GM12878 (cell line): ENCODE results near the gene C11orf58. TPM values are rescaled to one million over a fixed set of nuclear protein-coding genes. Genes with fewer than 3 reads are reported as not detected.

Experiments used
- ATAC-seq: fragments of 200-7000 bp; cut with Tn5 transposase; 3 replicates; pipeline ENCODE4 v1.9.1; 2020; ENCODE audit warnings: mild to moderate bottlenecking, moderate library complexity
- BruUV-seq: library from RNA; stranded (reverse); fragments of 400-500 nt; replicated peaks from 2 replicates; lab custom pipeline; 2021; lab: Mats Ljungman, UMichigan
- CTCF ChIA-PET: fragments of 300-600 bp; sonication (Branson Sonifier 250); formaldehyde crosslinking; extraction: SDS; loops from one replicate; lab custom pipeline; 2021; ENCODE audit warnings: inconsistent platforms; lab: Yijun Ruan, JAX
- POLR2A ChIA-PET: fragments of 350-600 bp; formaldehyde crosslinking; extraction: SDS; loops from one replicate; lab custom pipeline; 2021; ENCODE audit warnings: inconsistent platforms; lab: Charles Lee
- RAD21 ChIA-PET: fragments of 300-600 bp; sonication (Branson Sonifier 250); formaldehyde crosslinking; loops from one replicate; lab custom pipeline; 2023; ENCODE audit warnings: antibody characterized with exemption; ENCODE audit not compliant: unreplicated experiment; lab: Charles Lee
- SMC1A ChIA-PET: fragments of 300-600 bp; sonication (Branson Sonifier 250); formaldehyde crosslinking; loops from one replicate; lab custom pipeline; 2023; ENCODE audit not compliant: unreplicated experiment, uncharacterized antibody; lab: Charles Lee
- DNase-seq: peaks from one replicate; pipeline ENCODE4 v3.0.0-alpha.2; 2011; ENCODE audit warnings: low read depth, low spot score
- FAIRE-seq: peaks from 3 replicates; lab custom pipeline; 2011; peaks lifted over from hg19 to GRCh38; lab: Jason Lieb, UNC
- H2AFZ ChIP-seq: 2 replicates; pipeline ENCODE4 v1.6.0; 2011; ENCODE audit warnings: low read depth, low read length, control low read depth; ENCODE audit not compliant: control insufficient read depth
- H3K27ac ChIP-seq: 2 replicates; pipeline ENCODE4 v1.5.1; 2011; ENCODE audit warnings: control low read depth; ENCODE audit not compliant: control insufficient read depth, insufficient read depth
- H3K27me3 ChIP-seq, 2 experiments: replicated peaks in 1 of 2; 2 replicates each; pipeline versions ENCODE4 v1.6.0 to v1.6.1; 2011; ENCODE audit warnings: low read length in 1 of 2; ENCODE audit not compliant: control insufficient read depth in 2 of 2, insufficient read depth in 2 of 2
- H3K36me3 ChIP-seq, 2 experiments: 2 replicates each; pipeline ENCODE4 v1.5.1; 2011; ENCODE audit warnings: low read length in 1 of 2; ENCODE audit not compliant: control insufficient read depth in 2 of 2, insufficient read depth in 2 of 2
- H3K4me1 ChIP-seq: 2 replicates; pipeline ENCODE4 v1.6.1; 2011; ENCODE audit warnings: mild to moderate bottlenecking, low read length, moderate library complexity, mixed read lengths; ENCODE audit not compliant: control insufficient read depth, insufficient read depth
- H3K4me2 ChIP-seq: 2 replicates; pipeline ENCODE4 v1.6.0; 2011; ENCODE audit warnings: control low read depth; ENCODE audit not compliant: control insufficient read depth, insufficient read depth
- H3K4me3 ChIP-seq: fragments of 200-600 bp; sonication (generic); 2 replicates; pipeline ENCODE4 v1.5.1; 2016
- H3K79me2 ChIP-seq: 2 replicates; pipeline ENCODE4 v1.6.0; 2011; ENCODE audit warnings: low read length; ENCODE audit not compliant: control insufficient read depth, insufficient read depth
- H3K9ac ChIP-seq: 2 replicates; pipeline ENCODE4 v1.8.0; 2011; ENCODE audit warnings: low read length, control low read depth, mixed read lengths; ENCODE audit not compliant: control insufficient read depth, insufficient read depth
- H3K9me3 ChIP-seq: replicated peaks from 3 replicates; pipeline ENCODE4 v1.5.1; 2011; ENCODE audit warnings: mild to moderate bottlenecking, low read length; ENCODE audit not compliant: control insufficient read depth, insufficient read depth
- H4K20me1 ChIP-seq: 2 replicates; pipeline ENCODE4 v1.6.0; 2011; ENCODE audit not compliant: control insufficient read depth, insufficient read depth
- ASH2L ChIP-seq: fragments of 300-600, 200-600 bp; sonication (generic); IDR thresholded peaks from 2 replicates; pipeline ENCODE4 v1.6.1; 2017; ENCODE audit warnings: low read depth, mild to moderate bottlenecking, borderline replicate concordance
- EGR1 ChIP-seq, 2 experiments: IDR thresholded peaks; 1 replicate in 1 of 2; 2 replicates in 1 of 2; pipeline ENCODE4 v1.6.1; 2011 to 2012; ENCODE audit warnings: low read depth in 2 of 2, low read length in 2 of 2, borderline replicate concordance in 1 of 2, mild to moderate bottlenecking in 1 of 2, moderate library complexity in 1 of 2
- JUND ChIP-seq: IDR thresholded peaks from 2 replicates; pipeline ENCODE4 v1.6.1; 2012; ENCODE audit warnings: low read depth, mild to moderate bottlenecking, low read length, improper control_type of control experiment, moderate library complexity
- KAT2A ChIP-seq: conservative IDR thresholded peaks from 2 replicates; pipeline ENCODE4 v1.6.1; 2011; ENCODE audit warnings: low read depth, low read length; ENCODE audit not compliant: control insufficient read depth
- LARP7 ChIP-seq: fragments of 450-650 bp; IDR thresholded peaks from 2 replicates; pipeline ENCODE4 v1.6.1; 2017; ENCODE audit warnings: mild to moderate bottlenecking
- MTA3 ChIP-seq: IDR thresholded peaks from 2 replicates; pipeline ENCODE4 v1.6.1; 2012; ENCODE audit warnings: low read length, inconsistent platforms, borderline replicate concordance
- SREBF1 ChIP-seq: IDR thresholded peaks from 2 replicates; pipeline ENCODE4 v1.6.1; 2012; ENCODE audit warnings: mild to moderate bottlenecking, low read length
- SUZ12 ChIP-seq: fragments of 200-600 bp; sonication (generic); IDR thresholded peaks from one replicate; pipeline ENCODE4 v1.6.1; 2018; ENCODE audit warnings: antibody characterized with exemption, mild to moderate bottlenecking; ENCODE audit not compliant: unreplicated experiment
- TCF7 ChIP-seq: IDR thresholded peaks from 2 replicates; pipeline ENCODE4 v1.6.1; 2014; ENCODE audit warnings: antibody characterized with exemption, borderline replicate concordance
- WGBS: methylation state at CpG from one replicate; pipeline ENCODE4 v1.1.6; 2016; ENCODE audit warnings: low lambda C conversion rate; ENCODE audit not compliant: insufficient replicate concordance, insufficient coverage; ENCODE audit errors: missing lambda C conversion rate; 5-methylcytosine and 5-hydroxymethylcytosine counted together
- in situ Hi-C: fragments of 300-500 bp; cut with MboI; formaldehyde crosslinking; loops from 9 replicates; pipeline ENCODE4 v1.14.3; 2018; ENCODE audit warnings: mixed read lengths
- intact Hi-C: fragments of 100-400 bp; cut with micrococcal nuclease; formaldehyde crosslinking; loops from one replicate; pipeline ENCODE4 v1.14.2; 2022; ENCODE audit not compliant: unreplicated experiment
- polyA plus RNA-seq, 11 experiments: library from polyadenylated mRNA; depleted of rRNA in 4 of 11; unstranded in 6 of 11; stranded (reverse) in 5 of 11; fragments of >200 nt; fragmentation: Nextera tagmentation in 4 of 11; fragmentation: Illumina TruSeq in 1 of 11; extraction: Ambion mirVana in 4 of 11; extraction: Trizol in 1 of 11; gene quantifications; 1 replicate in 1 of 11; 2 replicates in 10 of 11; pipeline versions ENCODE4 v1.2.1 to v1.2.3, GENCODE V29; 2011 to 2016; ENCODE audit warnings: inconsistent platforms in 2 of 11, missing spikeins in 2 of 11, low read depth in 1 of 11
- total RNA-seq, 4 experiments: library from RNA; depleted of rRNA in 3 of 4; stranded (reverse); fragments of >200 nt in 3 of 4; fragmentation: Illumina TruSeq in 1 of 4; extraction: Trizol in 1 of 4; gene quantifications; 2 replicates each; pipeline versions ENCODE4 v1.2.1 to v1.2.3, GENCODE V29; 2013 to 2021
- TF ChIP-seq, protein P1 (sequence below): fragments of 450-650 bp; IDR thresholded peaks from 2 replicates; pipeline ENCODE4 v1.6.1; 2018; ENCODE audit warnings: borderline replicate concordance, mild to moderate bottlenecking; ENCODE audit not compliant: partially characterized antibody
- TF ChIP-seq, protein P2 (sequence below): IDR thresholded peaks from 2 replicates; pipeline ENCODE4 v1.6.1; 2011; ENCODE audit warnings: low read depth, low read length, improper control_type of control experiment, borderline replicate concordance
- TF ChIP-seq, protein P3 (sequence below): fragments of 450-650 bp; IDR thresholded peaks from 2 replicates; pipeline ENCODE4 v1.6.1; 2016; ENCODE audit warnings: mild to moderate bottlenecking
- TF ChIP-seq, protein P4 (sequence below): fragments of 450-650 bp; IDR thresholded peaks from 2 replicates; pipeline ENCODE4 v1.6.1; 2017; ENCODE audit warnings: mild to moderate bottlenecking, low read depth, inconsistent platforms; ENCODE audit not compliant: poor library complexity, severe bottlenecking

The C11orf58 gene
- total and polyA plus RNA-seq, 10 of the 15 experiments (the other 5 are each of a cell fraction or from before 2014, with no cell fraction given): 98.2 to 379 (median 211) TPM

DNA sequence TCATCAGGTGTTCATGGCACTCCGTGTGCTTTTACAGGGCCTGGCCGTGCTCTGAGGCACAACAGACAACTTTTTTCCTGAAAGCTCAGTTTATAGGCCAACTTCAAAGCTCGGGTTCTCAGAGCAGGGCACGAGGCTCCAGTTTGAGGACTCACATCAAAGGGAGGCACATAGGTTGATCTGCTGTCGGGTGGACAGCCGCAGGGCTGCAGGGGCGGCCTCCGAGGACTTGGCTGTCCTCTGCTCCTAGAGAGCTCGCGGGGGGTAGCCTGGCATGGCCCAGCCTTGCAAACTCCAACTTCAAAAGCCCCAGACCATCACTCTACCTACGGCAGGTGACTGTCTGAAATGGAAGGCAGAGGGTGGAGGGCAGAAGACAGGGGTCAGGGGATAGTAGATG is 31.6 kb downstream of the C11orf58 start:
- no peaks in the 10 kb centered on the region for H3K27me3 ChIP-seq
- WGBS: 57% methylated on average over 11 of the region's 11 CpGs
- H3K4me2 ChIP-seq: no peak overlapping the region
- no peaks in the 10 kb centered on the region for H4K20me1 ChIP-seq
- in situ Hi-C loops (no loop called here), intact Hi-C loops (no loop called here)
- ChIA-PET CTCF (interaction anchor here (0.7 kb wide), 1 partner anchor 16 kb away, joined by 4 read pairs; no protein-coding TSS in a partner anchor), POLR2A (no interaction called here), RAD21 (no interaction called here), SMC1A (no interaction called here)
- no peak overlapping the region for H3K4me3 ChIP-seq
- no peaks in the 10 kb centered on the region for H3K9me3 ChIP-seq
- no peak overlapping the region for H3K9ac ChIP-seq
- DNase-seq (no peak), FAIRE-seq (no peak), ATAC-seq (no peak)
- H3K36me3 ChIP-seq: no peaks in the 10 kb centered on the region
- H3K4me1 ChIP-seq: no peaks in the 10 kb centered on the region
- no peak overlapping the region for H3K27ac ChIP-seq
- no peaks in the 10 kb centered on the region for H3K79me2 ChIP-seq
- BruUV-seq: no TSS peak
- no peak overlapping the region for H2AFZ ChIP-seq
- TF ChIP-seq MTA3: no peak
- TF ChIP-seq TCF7: no peak
- no peak for TF ChIP-seq ASH2L
- TF ChIP-seq JUND: no peak
- TF ChIP-seq SREBF1: no peak
- TF ChIP-seq, protein P1, sequence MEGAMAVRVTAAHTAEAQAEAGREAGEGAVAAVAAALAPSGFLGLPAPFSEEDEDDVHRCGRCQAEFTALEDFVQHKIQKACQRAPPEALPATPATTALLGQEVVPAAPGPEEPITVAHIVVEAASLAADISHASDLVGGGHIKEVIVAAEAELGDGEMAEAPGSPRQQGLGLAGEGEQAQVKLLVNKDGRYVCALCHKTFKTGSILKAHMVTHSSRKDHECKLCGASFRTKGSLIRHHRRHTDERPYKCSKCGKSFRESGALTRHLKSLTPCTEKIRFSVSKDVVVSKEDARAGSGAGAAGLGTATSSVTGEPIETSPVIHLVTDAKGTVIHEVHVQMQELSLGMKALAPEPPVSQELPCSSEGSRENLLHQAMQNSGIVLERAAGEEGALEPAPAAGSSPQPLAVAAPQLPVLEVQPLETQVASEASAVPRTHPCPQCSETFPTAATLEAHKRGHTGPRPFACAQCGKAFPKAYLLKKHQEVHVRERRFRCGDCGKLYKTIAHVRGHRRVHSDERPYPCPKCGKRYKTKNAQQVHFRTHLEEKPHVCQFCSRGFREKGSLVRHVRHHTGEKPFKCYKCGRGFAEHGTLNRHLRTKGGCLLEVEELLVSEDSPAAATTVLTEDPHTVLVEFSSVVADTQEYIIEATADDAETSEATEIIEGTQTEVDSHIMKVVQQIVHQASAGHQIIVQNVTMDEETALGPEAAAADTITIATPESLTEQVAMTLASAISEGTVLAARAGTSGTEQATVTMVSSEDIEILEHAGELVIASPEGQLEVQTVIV: no peak
- TF ChIP-seq EGR1 (IDR thresholded peaks at IDR 0.05; ENCODE audit: borderline replicate concordance in 1 of 2, low read depth in 2 of 2, low read length in 2 of 2): no peak
- TF ChIP-seq, protein P2, sequence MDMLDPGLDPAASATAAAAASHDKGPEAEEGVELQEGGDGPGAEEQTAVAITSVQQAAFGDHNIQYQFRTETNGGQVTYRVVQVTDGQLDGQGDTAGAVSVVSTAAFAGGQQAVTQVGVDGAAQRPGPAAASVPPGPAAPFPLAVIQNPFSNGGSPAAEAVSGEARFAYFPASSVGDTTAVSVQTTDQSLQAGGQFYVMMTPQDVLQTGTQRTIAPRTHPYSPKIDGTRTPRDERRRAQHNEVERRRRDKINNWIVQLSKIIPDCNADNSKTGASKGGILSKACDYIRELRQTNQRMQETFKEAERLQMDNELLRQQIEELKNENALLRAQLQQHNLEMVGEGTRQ: no peak
- TF ChIP-seq, protein P3, sequence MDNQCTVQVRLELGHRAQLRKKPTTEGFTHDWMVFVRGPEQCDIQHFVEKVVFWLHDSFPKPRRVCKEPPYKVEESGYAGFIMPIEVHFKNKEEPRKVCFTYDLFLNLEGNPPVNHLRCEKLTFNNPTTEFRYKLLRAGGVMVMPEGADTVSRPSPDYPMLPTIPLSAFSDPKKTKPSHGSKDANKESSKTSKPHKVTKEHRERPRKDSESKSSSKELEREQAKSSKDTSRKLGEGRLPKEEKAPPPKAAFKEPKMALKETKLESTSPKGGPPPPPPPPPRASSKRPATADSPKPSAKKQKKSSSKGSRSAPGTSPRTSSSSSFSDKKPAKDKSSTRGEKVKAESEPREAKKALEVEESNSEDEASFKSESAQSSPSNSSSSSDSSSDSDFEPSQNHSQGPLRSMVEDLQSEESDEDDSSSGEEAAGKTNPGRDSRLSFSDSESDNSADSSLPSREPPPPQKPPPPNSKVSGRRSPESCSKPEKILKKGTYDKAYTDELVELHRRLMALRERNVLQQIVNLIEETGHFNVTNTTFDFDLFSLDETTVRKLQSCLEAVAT: no peak
- TF ChIP-seq SUZ12: no peak
- TF ChIP-seq LARP7: no peak
- TF ChIP-seq, protein P4, sequence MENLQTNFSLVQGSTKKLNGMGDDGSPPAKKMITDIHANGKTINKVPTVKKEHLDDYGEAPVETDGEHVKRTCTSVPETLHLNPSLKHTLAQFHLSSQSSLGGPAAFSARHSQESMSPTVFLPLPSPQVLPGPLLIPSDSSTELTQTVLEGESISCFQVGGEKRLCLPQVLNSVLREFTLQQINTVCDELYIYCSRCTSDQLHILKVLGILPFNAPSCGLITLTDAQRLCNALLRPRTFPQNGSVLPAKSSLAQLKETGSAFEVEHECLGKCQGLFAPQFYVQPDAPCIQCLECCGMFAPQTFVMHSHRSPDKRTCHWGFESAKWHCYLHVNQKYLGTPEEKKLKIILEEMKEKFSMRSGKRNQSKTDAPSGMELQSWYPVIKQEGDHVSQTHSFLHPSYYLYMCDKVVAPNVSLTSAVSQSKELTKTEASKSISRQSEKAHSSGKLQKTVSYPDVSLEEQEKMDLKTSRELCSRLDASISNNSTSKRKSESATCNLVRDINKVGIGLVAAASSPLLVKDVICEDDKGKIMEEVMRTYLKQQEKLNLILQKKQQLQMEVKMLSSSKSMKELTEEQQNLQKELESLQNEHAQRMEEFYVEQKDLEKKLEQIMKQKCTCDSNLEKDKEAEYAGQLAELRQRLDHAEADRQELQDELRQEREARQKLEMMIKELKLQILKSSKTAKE: no peak
- TF ChIP-seq KAT2A: no peak
